ENCODE measurements around the gene KIAA0753. TPM values are rescaled to one million over a fixed set of nuclear protein-coding genes. Genes with fewer than 3 reads are reported as not detected.
A peak's percentile ranks its signal among the peaks of the same experiment; 100 is the strongest.

Gene KIAA0753
- total and polyA plus RNA-seq, 2 of the 13 experiments (the other 11 are each of a cell fraction or from before 2014, with no cell fraction given), result 5.2 to 9.1 TPM

DNA sequence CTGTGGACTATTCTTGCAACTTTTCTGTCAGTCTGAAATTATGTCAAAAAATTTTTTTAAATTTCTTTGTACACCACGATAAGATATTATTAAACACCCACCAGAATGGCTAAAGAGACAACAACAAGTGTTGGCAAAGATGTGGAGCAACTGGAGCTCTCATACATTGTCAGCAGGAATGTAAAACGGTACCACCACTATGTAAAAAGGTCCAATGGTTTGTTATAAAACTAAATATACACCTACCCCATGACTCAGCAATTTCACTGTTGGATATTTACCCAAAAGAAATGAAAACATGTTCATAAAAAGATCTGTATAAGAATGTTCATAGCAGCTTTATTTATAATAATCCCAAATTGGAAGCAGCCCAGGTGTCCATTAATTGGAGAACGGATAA, 7.2 kb downstream of the KIAA0753 start:
- Histone ChIP-seq H4K20me1 (ENCODE audit: insufficient read depth, low read length) (no peaks in the 10 kb centered on the region), H3K9ac (ENCODE audit: insufficient read depth, low read depth, low read length) (no peak overlapping the region), H3K4me3 (replicated peaks in 1 of 3; ENCODE audit: insufficient read depth in 1 of 3, low read depth in 2 of 3, low read length in 3 of 3) (no peak overlapping the region), H3K9me3 (ENCODE audit: low read length) (no peaks in the 10 kb centered on the region), H3K27ac (ENCODE audit: extremely low read length, insufficient read depth, low read length) (no peak overlapping the region), H3K27me3 (ENCODE audit: control insufficient read depth in 1 of 2, insufficient read depth in 2 of 2, low read length in 2 of 2) (no peaks in the 10 kb centered on the region), H3K79me2 (ENCODE audit: insufficient read depth, low read length) (peaks cover under 1% of the 10 kb centered on the region), H3K36me3 (replicated peaks in 1 of 2; ENCODE audit: control insufficient read depth in 1 of 2, insufficient read depth in 2 of 2, low read length in 2 of 2) (peaks cover 2 to 37% of the 10 kb centered on the region in 2 experiments; a peak in 4 of 5 replicates), H2AFZ (ENCODE audit: low read length) (no peak overlapping the region), H3K4me1 (ENCODE audit: insufficient read depth, low read length) (peaks cover 5% of the 10 kb centered on the region; the same call in 1 of the 2 replicates), H3K4me2 (ENCODE audit: low read depth, low read length) (no peak overlapping the region)
- ATAC-seq (no peak), FAIRE-seq (no peak), DNase-seq (ENCODE audit: low spot score) (no peak)
- ChIA-PET POLR2A (no interaction called here), CTCF (ENCODE audit: low intra/inter-chr PET ratio, low total read pairs) (no interaction called here)
- WGBS (ENCODE audit: low lambda C conversion rate), result 96% methylated on average over 3 of the region's 3 CpGs
- intact Hi-C loops (cut with micrococcal nuclease; ENCODE audit: unreplicated experiment), result no loop called here
- TF ChIP-seq, protein P1, sequence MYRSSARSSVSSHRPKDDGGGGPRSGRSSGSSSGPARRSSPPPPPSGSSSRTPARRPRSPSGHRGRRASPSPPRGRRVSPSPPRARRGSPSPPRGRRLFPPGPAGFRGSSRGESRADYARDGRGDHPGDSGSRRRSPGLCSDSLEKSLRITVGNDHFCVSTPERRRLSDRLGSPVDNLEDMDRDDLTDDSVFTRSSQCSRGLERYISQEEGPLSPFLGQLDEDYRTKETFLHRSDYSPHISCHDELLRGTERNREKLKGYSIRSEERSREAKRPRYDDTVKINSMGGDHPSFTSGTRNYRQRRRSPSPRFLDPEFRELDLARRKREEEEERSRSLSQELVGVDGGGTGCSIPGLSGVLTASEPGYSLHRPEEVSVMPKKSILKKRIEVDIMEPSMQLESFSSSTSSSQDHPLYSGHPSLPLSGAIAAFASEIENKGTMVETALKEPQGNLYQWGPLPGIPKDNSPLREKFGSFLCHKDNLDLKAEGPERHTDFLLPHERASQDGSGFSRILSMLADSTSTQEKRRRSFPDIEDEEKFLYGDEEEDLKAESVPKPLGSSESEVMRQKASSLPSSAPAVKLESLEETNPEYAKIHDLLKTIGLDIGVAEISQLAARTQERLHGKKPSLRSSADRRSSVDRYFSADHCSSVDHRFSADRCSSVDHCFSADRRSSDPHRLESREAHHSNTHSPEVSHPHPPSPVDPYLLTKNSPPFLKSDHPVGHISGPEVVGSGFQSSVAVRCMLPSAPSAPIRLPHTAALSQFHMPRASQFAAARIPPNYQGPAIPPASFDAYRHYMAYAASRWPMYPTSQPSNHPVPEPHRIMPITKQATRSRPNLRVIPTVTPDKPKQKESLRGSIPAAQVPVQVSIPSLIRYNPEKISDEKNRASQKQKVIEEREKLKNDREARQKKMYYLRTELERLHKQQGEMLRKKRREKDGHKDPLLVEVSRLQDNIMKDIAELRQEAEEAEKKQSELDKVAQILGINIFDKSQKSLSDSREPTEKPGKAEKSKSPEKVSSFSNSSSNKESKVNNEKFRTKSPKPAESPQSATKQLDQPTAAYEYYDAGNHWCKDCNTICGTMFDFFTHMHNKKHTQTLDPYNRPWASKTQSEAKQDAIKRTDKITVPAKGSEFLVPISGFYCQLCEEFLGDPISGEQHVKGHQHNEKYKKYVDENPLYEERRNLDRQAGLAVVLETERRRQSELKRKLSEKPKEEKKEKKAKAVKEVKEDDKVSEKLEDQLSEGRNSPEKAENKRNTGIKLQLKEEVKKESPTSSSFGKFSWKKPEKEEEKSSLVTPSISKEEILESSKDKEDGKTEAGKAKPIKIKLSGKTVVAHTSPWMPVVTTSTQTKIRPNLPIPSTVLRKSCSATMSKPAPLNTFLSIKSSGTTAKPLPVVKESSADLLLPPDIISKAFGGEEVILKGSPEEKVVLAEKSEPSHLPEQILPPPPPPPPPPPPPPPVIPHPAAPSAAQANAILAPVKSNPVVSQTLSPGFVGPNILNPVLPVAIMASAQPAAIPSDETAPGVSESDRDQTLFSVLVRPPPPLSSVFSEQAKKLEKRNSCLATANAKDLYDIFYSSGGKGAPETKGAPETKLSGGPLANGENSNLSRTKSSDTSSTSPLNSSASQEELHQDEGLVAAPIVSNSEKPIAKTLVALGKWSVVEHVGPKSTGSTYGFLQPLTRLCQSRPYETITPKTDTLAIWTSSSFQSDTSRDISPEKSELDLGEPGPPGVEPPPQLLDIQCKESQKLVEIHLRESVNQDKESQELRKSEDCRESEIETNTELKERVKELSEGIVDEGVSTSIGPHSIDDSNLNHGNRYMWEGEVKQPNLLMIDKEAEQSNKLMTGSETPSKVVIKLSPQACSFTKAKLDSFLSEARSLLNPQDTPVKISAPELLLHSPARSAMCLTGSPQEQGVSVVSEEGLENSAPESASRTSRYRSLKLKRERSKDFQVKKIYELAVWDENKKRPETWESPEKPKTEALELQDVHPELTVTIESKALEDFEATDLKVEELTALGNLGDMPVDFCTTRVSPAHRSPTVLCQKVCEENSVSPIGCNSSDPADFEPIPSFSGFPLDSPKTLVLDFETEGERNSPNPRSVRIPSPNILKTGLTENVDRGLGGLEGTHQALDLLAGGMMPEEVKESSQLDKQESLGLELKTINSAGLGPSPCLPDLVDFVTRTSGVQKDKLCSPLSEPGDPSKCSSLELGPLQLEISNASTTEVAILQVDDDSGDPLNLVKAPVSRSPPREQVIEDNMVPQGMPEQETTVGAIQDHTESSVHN (CRISPR knock-in tag; IDR thresholded peaks at IDR 0.05), result no peak
- no peak for TF ChIP-seq SRF (IDR thresholded peaks at IDR 0.05; ENCODE audit: low read depth, low read length)
- TF ChIP-seq, protein P2, sequence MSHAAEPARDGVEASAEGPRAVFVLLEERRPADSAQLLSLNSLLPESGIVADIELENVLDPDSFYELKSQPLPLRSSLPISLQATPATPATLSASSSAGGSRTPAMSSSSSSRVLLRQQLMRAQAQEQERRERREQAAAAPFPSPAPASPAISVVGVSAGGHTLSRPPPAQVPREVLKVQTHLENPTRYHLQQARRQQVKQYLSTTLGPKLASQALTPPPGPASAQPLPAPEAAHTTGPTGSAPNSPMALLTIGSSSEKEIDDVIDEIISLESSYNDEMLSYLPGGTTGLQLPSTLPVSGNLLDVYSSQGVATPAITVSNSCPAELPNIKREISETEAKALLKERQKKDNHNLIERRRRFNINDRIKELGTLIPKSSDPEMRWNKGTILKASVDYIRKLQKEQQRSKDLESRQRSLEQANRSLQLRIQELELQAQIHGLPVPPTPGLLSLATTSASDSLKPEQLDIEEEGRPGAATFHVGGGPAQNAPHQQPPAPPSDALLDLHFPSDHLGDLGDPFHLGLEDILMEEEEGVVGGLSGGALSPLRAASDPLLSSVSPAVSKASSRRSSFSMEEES (CRISPR knock-in tag; IDR thresholded peaks at IDR 0.05), result no peak
- TF ChIP-seq, protein P3, sequence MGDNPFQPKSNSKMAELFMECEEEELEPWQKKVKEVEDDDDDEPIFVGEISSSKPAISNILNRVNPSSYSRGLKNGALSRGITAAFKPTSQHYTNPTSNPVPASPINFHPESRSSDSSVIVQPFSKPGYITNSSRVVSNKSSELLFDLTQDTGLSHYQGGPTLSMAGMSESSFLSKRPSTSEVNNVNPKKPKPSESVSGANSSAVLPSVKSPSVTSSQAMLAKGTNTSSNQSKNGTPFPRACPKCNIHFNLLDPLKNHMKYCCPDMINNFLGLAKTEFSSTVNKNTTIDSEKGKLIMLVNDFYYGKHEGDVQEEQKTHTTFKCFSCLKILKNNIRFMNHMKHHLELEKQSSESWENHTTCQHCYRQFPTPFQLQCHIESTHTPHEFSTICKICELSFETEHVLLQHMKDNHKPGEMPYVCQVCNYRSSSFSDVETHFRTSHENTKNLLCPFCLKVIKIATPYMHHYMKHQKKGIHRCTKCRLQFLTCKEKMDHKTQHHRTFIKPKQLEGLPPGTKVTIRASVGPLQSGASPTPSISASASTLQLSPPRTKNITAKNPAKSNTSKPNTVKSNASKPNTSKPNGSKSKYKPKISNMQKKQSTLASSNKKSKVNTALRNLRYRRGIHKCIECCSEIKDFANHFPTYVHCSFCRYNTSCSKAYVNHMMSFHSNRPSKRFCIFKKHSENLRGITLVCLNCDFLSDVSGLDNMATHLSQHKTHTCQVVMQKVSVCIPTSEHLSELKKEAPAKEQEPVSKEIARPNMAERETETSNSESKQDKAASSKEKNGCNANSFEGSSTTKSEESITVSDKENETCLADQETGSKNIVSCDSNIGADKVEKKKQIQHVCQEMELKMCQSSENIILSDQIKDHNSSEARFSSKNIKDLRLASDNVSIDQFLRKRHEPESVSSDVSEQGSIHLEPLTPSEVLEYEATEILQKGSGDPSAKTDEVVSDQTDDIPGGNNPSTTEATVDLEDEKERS (CRISPR knock-in tag; IDR thresholded peaks at IDR 0.05), result no peak
- no peak for TF ChIP-seq SP1 (IDR thresholded peaks at IDR 0.05)
- no peak for TF ChIP-seq SP1 (CRISPR knock-in tag; IDR thresholded peaks at IDR 0.05)
- peak; percentile 75 for TF ChIP-seq MAFF (IDR thresholded peaks at IDR 0.05; ENCODE audit: low read depth, low read length)
- peak; percentile 79 to 80 for TF ChIP-seq MAFK (conservative IDR thresholded peaks at IDR 0.05 in 1 of 2, IDR thresholded peaks at IDR 0.05 in 1 of 2; ENCODE audit: low read length in 2 of 2)
- no peak for TF ChIP-seq HES4 (CRISPR knock-in tag; IDR thresholded peaks at IDR 0.05; ENCODE audit: borderline replicate concordance)
- TF ChIP-seq NFE2L2 (IDR thresholded peaks at IDR 0.05; ENCODE audit: low read length), result peak; percentile 92
- TF ChIP-seq ZNF7 (CRISPR knock-in tag; IDR thresholded peaks at IDR 0.05), result peak; percentile 97
- no TSS peak for BruUV-seq (replicated peaks)
- in situ Hi-C loops (cut with HindIII; ENCODE audit: extremely low pct_ligation_motif_present, low pct_unique_long_range_greater_than_20kb), result no loop called here
